Progenitor cell of endocrine pancreas (in vitro differentiated cells): Measurements from ENCODE around the gene CHEK2. TPM values are rescaled to one million over a fixed set of nuclear protein-coding genes. Genes with fewer than 3 reads are reported as not detected.
A peak's percentile ranks its signal among the peaks of the same experiment; 100 is the strongest.

ENCODE experiments used
- DNase-seq: peaks from one replicate; pipeline ENCODE4 v3.0.0; 2021; ENCODE audit warnings: low spot score; ENCODE audit not compliant: unreplicated experiment
- H3K27ac Mint-ChIP-seq: 2 replicates; pipeline ENCODE4 v1.8.0; 2021; ENCODE audit warnings: mild to moderate bottlenecking, moderate library complexity, mixed read lengths
- H3K27me3 Mint-ChIP-seq: 2 replicates; pipeline ENCODE4 v1.8.0; 2021; ENCODE audit warnings: mixed read lengths
- H3K36me3 Mint-ChIP-seq: 2 replicates; pipeline ENCODE4 v1.8.0; 2022; ENCODE audit warnings: mixed read lengths; ENCODE audit not compliant: insufficient read depth
- H3K4me1 Mint-ChIP-seq: 2 replicates; pipeline ENCODE4 v1.8.0; 2021; ENCODE audit warnings: low read depth, mixed read lengths
- H3K4me3 Mint-ChIP-seq: 2 replicates; pipeline ENCODE4 v1.8.0; 2021; ENCODE audit warnings: low read depth, mild to moderate bottlenecking, moderate library complexity, mixed read lengths
- H3K9me3 Mint-ChIP-seq: 2 replicates; pipeline ENCODE4 v1.8.0; 2021; ENCODE audit warnings: low read depth, mixed read lengths
- CTCF ChIP-seq: fragments of 200-600 bp; sonication (generic); IDR thresholded peaks from one replicate; pipeline ENCODE4 v1.5.0; 2021; ENCODE audit warnings: antibody characterized with exemption, mild to moderate bottlenecking; ENCODE audit not compliant: unreplicated experiment
- long read RNA-seq: library from polyadenylated mRNA; unstranded; transcript quantifications from one replicate; pipeline ENCODE4 v2.0.0, GENCODE V29; 2020
- total RNA-seq: library from RNA; stranded (reverse); gene quantifications from 2 replicates; pipeline ENCODE4 v1.2.1, GENCODE V29; 2021

CHEK2 gene
- 24.1 and 25.6 TPM in 2 replicates for total RNA-seq
- long read RNA-seq, transcript CHEK2-208 (15 exons, 1,844 nt) = major isoform, 57 of 85 reads
- long read RNA-seq, partial matches to known transcripts = 1 of 85 reads
- long read RNA-seq, other reads (novel, unspliced or antisense) = 20 of 85 reads

- peak within 1 kb of the TSS; percentile 96 for H3K4me3 Mint-ChIP-seq
- no peak for TF ChIP-seq CTCF
- H3K27me3 Mint-ChIP-seq = no peaks in the 10 kb centered on the region
Measured at GRCh38 chr22:28741785-28742561, at the start of gene CHEK2, which contains the start of gene HSCB. CHEK2 (minus strand) TSS chr22:28741820; CDS start chr22:28734721, 7,099 bp downstream. HSCB (plus strand) TSS chr22:28742039; CDS start chr22:28742096, 57 bp downstream.

GRCh38 chr22:28791124-28791523 lies 49.5 kb upstream of the CHEK2 start:
- Mint-ChIP-seq H3K9me3 (no peaks in the 10 kb centered on the region), H3K4me1 (peaks cover 7% of the 10 kb centered on the region), H3K27me3 (no peaks in the 10 kb centered on the region), H3K27ac (no peak overlapping the region), H3K36me3 (peaks cover 24% of the 10 kb centered on the region), H3K4me3 (no peak overlapping the region)
- no peak for DNase-seq
- no peak for TF ChIP-seq CTCF

More at GRCh38 chr22:28741785-28742561, at the start of gene CHEK2, which contains the start of gene HSCB:
- peak; percentile 93 for DNase-seq
- Mint-ChIP-seq H3K27ac (peak within 1 kb of the TSS; percentile 90), H3K9me3 (no peaks in the 10 kb centered on the region), H3K4me1 (peaks cover 25% of the 10 kb centered on the region), H3K36me3 (peaks cover 11% of the 10 kb centered on the region)

- no peaks in the 10 kb centered on the region for H3K27me3 Mint-ChIP-seq
- H3K4me1 Mint-ChIP-seq = peaks cover 16% of the 10 kb centered on the region
- H3K36me3 Mint-ChIP-seq = peaks cover 23% of the 10 kb centered on the region
- no peak for DNase-seq
- H3K9me3 Mint-ChIP-seq = no peaks in the 10 kb centered on the region
- no peak for TF ChIP-seq CTCF
- no peak overlapping the region for H3K4me3 Mint-ChIP-seq
- H3K27ac Mint-ChIP-seq = no peak overlapping the region
Measured at GRCh38 chr22:28788601-28789000, 47.0 kb upstream of the CHEK2 start.

- no peaks in the 10 kb centered on the region for H3K9me3 Mint-ChIP-seq
- no peak for TF ChIP-seq CTCF
- H3K27me3 Mint-ChIP-seq = no peaks in the 10 kb centered on the region
- DNase-seq = no peak
- peaks cover 25% of the 10 kb centered on the region for H3K4me1 Mint-ChIP-seq
- H3K27ac Mint-ChIP-seq = peak overlapping the region; percentile 94
- peak overlapping the region; percentile 33 for H3K4me3 Mint-ChIP-seq
- peaks cover 37% of the 10 kb centered on the region for H3K36me3 Mint-ChIP-seq
Measured at GRCh38 chr22:28783786-28784671, 42.4 kb upstream of the CHEK2 start.

- H3K4me1 Mint-ChIP-seq = peaks cover 22% of the 10 kb centered on the region
- DNase-seq = no peak
- H3K36me3 Mint-ChIP-seq = peaks cover 32% of the 10 kb centered on the region
- H3K27ac Mint-ChIP-seq = no peak overlapping the region
- no peak for TF ChIP-seq CTCF
- H3K27me3 Mint-ChIP-seq = no peaks in the 10 kb centered on the region
- H3K9me3 Mint-ChIP-seq = no peaks in the 10 kb centered on the region
- H3K4me3 Mint-ChIP-seq = no peak overlapping the region
Measured at GRCh38 chr22:28780296-28780695, 38.7 kb upstream of the CHEK2 start.
